KMS-11 (cell line): ENCODE results near the gene NDUFB10.

ENCODE experiments used
- H2AFZ ChIP-seq: fragments of 200-600 bp; sonication (generic); 2 replicates; pipeline ENCODE4 v1.6.1; 2016; ENCODE audit warnings: antibody characterized with exemption, mixed run types, low read depth
- H3K27ac ChIP-seq: fragments of 200-600 bp; sonication (generic); 2 replicates; pipeline ENCODE4 v1.6.1; 2016; ENCODE audit warnings: mild to moderate bottlenecking, mixed run types
- H3K27me3 ChIP-seq: fragments of 200-600 bp; sonication (generic); 2 replicates; pipeline ENCODE4 v1.6.1; 2017; ENCODE audit warnings: mild to moderate bottlenecking, low read depth, mixed run types, moderate library complexity; ENCODE audit not compliant: insufficient read depth
- H3K36me3 ChIP-seq: fragments of 200-600 bp; sonication (generic); 2 replicates; pipeline ENCODE4 v1.6.1; 2017; ENCODE audit warnings: mild to moderate bottlenecking, mixed run types; ENCODE audit not compliant: insufficient read depth
- H3K4me1 ChIP-seq: fragments of 200-600 bp; sonication (generic); 2 replicates; pipeline ENCODE4 v1.6.1; 2016; ENCODE audit warnings: mild to moderate bottlenecking, low read depth, mixed run types; ENCODE audit not compliant: poor library complexity, severe bottlenecking
- H3K4me2 ChIP-seq: fragments of 200-600 bp; sonication (generic); 2 replicates; pipeline ENCODE4 v1.7.0; 2016; ENCODE audit warnings: mild to moderate bottlenecking, mixed run types
- H3K4me3 ChIP-seq: fragments of 200-600 bp; sonication (generic); IDR thresholded peaks from 2 replicates; pipeline ENCODE4 v1.6.1; 2017; ENCODE audit warnings: low read depth, low read length, mixed read lengths; ENCODE audit not compliant: insufficient read depth
- H3K79me2 ChIP-seq: fragments of 200-600 bp; sonication (generic); 2 replicates; pipeline ENCODE4 v1.6.1; 2016; ENCODE audit warnings: low read depth, mixed run types; ENCODE audit not compliant: insufficient read depth
- H3K9ac ChIP-seq: fragments of 200-600 bp; sonication (generic); 2 replicates; pipeline ENCODE4 v1.6.1; 2016; ENCODE audit warnings: mild to moderate bottlenecking, mixed run types
- H4K20me1 ChIP-seq: fragments of 200-600 bp; sonication (generic); 2 replicates; pipeline ENCODE4 v1.6.1; 2016; ENCODE audit warnings: mild to moderate bottlenecking, mixed run types; ENCODE audit not compliant: insufficient read depth
- CTCF ChIP-seq: fragments of 200-600 bp; sonication (generic); conservative IDR thresholded peaks from 2 replicates; pipeline ENCODE4 v1.6.1; 2017; ENCODE audit warnings: low read depth, mild to moderate bottlenecking, antibody characterized with exemption, low read length, moderate library complexity, mixed read lengths

The NDUFB10 gene

GRCh38 chr16:1924095-1924494 is 35.2 kb upstream of the NDUFB10 start:
- Histone ChIP-seq H3K4me2 (no peak overlapping the region), H3K4me3 (no peak overlapping the region), H3K27me3 (peaks cover 71% of the 10 kb centered on the region), H2AFZ (no peak overlapping the region), H3K79me2 (no peaks in the 10 kb centered on the region), H3K4me1 (no peaks in the 10 kb centered on the region), H3K27ac (no peak overlapping the region), H3K36me3 (no peaks in the 10 kb centered on the region), H3K9ac (no peak overlapping the region), H4K20me1 (no peaks in the 10 kb centered on the region)
- TF ChIP-seq CTCF, result 0 out of 2 replicates have a peak, but pooled peaks have one; percentile 25

- H4K20me1 ChIP-seq, result no peaks in the 10 kb centered on the region
- no peak for TF ChIP-seq CTCF
- H3K4me2 ChIP-seq, result no peak overlapping the region
- H3K4me3 ChIP-seq, result no peak overlapping the region
- peaks cover 3% of the 10 kb centered on the region for H3K4me1 ChIP-seq
- H2AFZ ChIP-seq, result no peak overlapping the region
- H3K36me3 ChIP-seq, result no peaks in the 10 kb centered on the region
- no peak overlapping the region for H3K9ac ChIP-seq
- no peaks in the 10 kb centered on the region for H3K79me2 ChIP-seq
- H3K27me3 ChIP-seq, result peaks cover 62% of the 10 kb centered on the region
- no peak overlapping the region for H3K27ac ChIP-seq
These were observed 33.1 kb upstream of the NDUFB10 start for GRCh38 chr16:1926271-1926670.

GRCh38 chr16:1929105-1929504 is 30.2 kb upstream of the NDUFB10 start:
- Histone ChIP-seq H3K4me1 (peaks cover 3% of the 10 kb centered on the region), H4K20me1 (no peaks in the 10 kb centered on the region), H2AFZ (peak overlapping the region; percentile 98), H3K4me2 (peak overlapping the region; percentile 19), H3K27me3 (peaks cover 43% of the 10 kb centered on the region), H3K27ac (no peak overlapping the region), H3K79me2 (no peaks in the 10 kb centered on the region), H3K9ac (peak overlapping the region; percentile 37; the same call in 1 of the 2 replicates), H3K4me3 (no peak overlapping the region), H3K36me3 (no peaks in the 10 kb centered on the region)
- no peak for TF ChIP-seq CTCF

GRCh38 chr16:1929578-1930337 is 29.6 kb upstream of the NDUFB10 start:
- Histone ChIP-seq H3K36me3 (no peaks in the 10 kb centered on the region), H3K4me1 (peaks cover 3% of the 10 kb centered on the region), H2AFZ (peak overlapping the region; percentile 98), H3K27ac (no peak overlapping the region), H3K9ac (peak overlapping the region; percentile 37; the same call in 1 of the 2 replicates), H3K79me2 (no peaks in the 10 kb centered on the region), H3K4me2 (peak overlapping the region; percentile 51), H3K4me3 (no peak overlapping the region), H4K20me1 (no peaks in the 10 kb centered on the region), H3K27me3 (peaks cover 37% of the 10 kb centered on the region)
- peak; percentile 88 for TF ChIP-seq CTCF
